HG03571 (cell line): ENCODE results near the gene MRPL30.
"Not testable (repeated sequence)": the region's sequence is repeated elsewhere in the genome, so short reads cannot be mapped to it uniquely, and the experiment has no call there.

Experiments
- ATAC-seq: cut with Tn5 transposase; IDR thresholded peaks from one replicate; pipeline ENCODE4 v1.9.1; 2021; ENCODE audit not compliant: unreplicated experiment

MRPL30 gene

GRCh38 chr2:99180755-99181623, at the start of gene MRPL30, which contains the start of gene MITD1:
MRPL30 (plus strand) TSS chr2:99181184; CDS start chr2:99186204, 5,020 bp downstream.
MITD1 (minus strand) TSS chr2:99181058; CDS start chr2:99180981, 77 bp downstream.
- peak; percentile 91 for ATAC-seq

- ATAC-seq = not testable (repeated sequence)
These were observed 45.9 kb upstream of the MRPL30 start for GRCh38 chr2:99135044-99135556.

GRCh38 chr2:99139003-99139402, 42.0 kb upstream of the MRPL30 start:
- ATAC-seq = no peak

GRCh38 chr2:99140056-99140859, 40.7 kb upstream of the MRPL30 start:
- ATAC-seq = no peak

GRCh38 chr2:99140860-99141109, 40.2 kb upstream of the MRPL30 start:
- peak; percentile 29 for ATAC-seq

GRCh38 chr2:99141110-99142108, 39.6 kb upstream of the MRPL30 start, which contains the start of gene C2orf15:
C2orf15 (plus strand) TSS chr2:99141707; CDS start chr2:99150559, 8,852 bp downstream.
- ATAC-seq = peak; percentile 89

- no peak for ATAC-seq
These were observed 30.3 kb upstream of the MRPL30 start for GRCh38 chr2:99150706-99151105.

GRCh38 chr2:99152199-99152895, 28.6 kb upstream of the MRPL30 start:
- ATAC-seq = no peak

GRCh38 chr2:99153921-99154604, 26.9 kb upstream of the MRPL30 start:
- ATAC-seq = no peak

GRCh38 chr2:99154643-99155536, 26.1 kb upstream of the MRPL30 start, which contains the start of the genes LIPT1 and TSGA10:
LIPT1 (plus strand) TSS chr2:99154967; CDS start chr2:99161958, 6,991 bp downstream.
TSGA10 (minus strand) TSS chr2:99154942; CDS start chr2:99109439, 45,503 bp downstream.
- ATAC-seq = peak; percentile 96

GRCh38 chr2:99156891-99157290, 24.1 kb upstream of the MRPL30 start:
- ATAC-seq = no peak

GRCh38 chr2:99158599-99158998, 22.4 kb upstream of the MRPL30 start:
- ATAC-seq = no peak

- ATAC-seq = no peak
These were observed 21.4 kb upstream of the MRPL30 start for GRCh38 chr2:99159594-99159993.

- ATAC-seq = no peak
These were observed 14.8 kb upstream of the MRPL30 start for GRCh38 chr2:99166218-99166617.

- ATAC-seq = no peak
These were observed 11.4 kb upstream of the MRPL30 start for GRCh38 chr2:99169534-99169933.

GRCh38 chr2:99171377-99172140, 9.4 kb upstream of the MRPL30 start:
- no peak for ATAC-seq

GRCh38 chr2:99181624-99182000, 628 bp downstream of the MRPL30 start:
- no peak for ATAC-seq
